GM23338 (cell line): ENCODE measurements around the gene TXNDC2. TPM values are rescaled to one million over a fixed set of nuclear protein-coding genes. Genes with fewer than 3 reads are reported as not detected.

Source experiments
- ATAC-seq: fragments of 200-7000 bp; cut with Tn5 transposase; 3 replicates; pipeline ENCODE4 v1.9.1; 2020
- DNase-seq: peaks from one replicate; pipeline ENCODE4 v3.0.0-alpha.2; 2015; ENCODE audit warnings: low spot score
- H2AFZ ChIP-seq: fragments of 200-600 bp; sonication (generic); 2 replicates; pipeline ENCODE4 v1.8.0; 2016; ENCODE audit warnings: antibody characterized with exemption, mild to moderate bottlenecking, moderate library complexity
- H3F3A ChIP-seq: fragments of 200-600 bp; sonication (generic); replicated peaks from 2 replicates; pipeline ENCODE4 v1.8.0; 2017; ENCODE audit warnings: antibody characterized with exemption, mixed run types, low read depth
- H3K27ac ChIP-seq: fragments of 200-600 bp; sonication (generic); 2 replicates; pipeline ENCODE4 v1.6.1; 2016; ENCODE audit warnings: low read depth
- H3K27me3 ChIP-seq: fragments of 200-600 bp; sonication (generic); 2 replicates; pipeline ENCODE4 v1.8.0; 2016; ENCODE audit warnings: mild to moderate bottlenecking, mixed run types, moderate library complexity; ENCODE audit not compliant: insufficient read depth
- H3K36me3 ChIP-seq: fragments of 200-600 bp; sonication (generic); 2 replicates; pipeline ENCODE4 v1.8.0; 2016; ENCODE audit warnings: mild to moderate bottlenecking; ENCODE audit not compliant: insufficient read depth
- H3K4me1 ChIP-seq: fragments of 200-600 bp; sonication (generic); 2 replicates; pipeline ENCODE4 v1.8.0; 2016; ENCODE audit warnings: mild to moderate bottlenecking, moderate library complexity; ENCODE audit not compliant: insufficient read depth
- H3K4me2 ChIP-seq: fragments of 200-600 bp; sonication (generic); 2 replicates; pipeline ENCODE4 v1.7.1; 2017; ENCODE audit warnings: mixed run types
- H3K4me3 ChIP-seq: fragments of 200-600 bp; sonication (generic); 2 replicates; pipeline ENCODE4 v1.6.1; 2016; ENCODE audit warnings: mixed run types
- H3K79me2 ChIP-seq: fragments of 200-600 bp; sonication (generic); replicated peaks from 2 replicates; pipeline ENCODE4 v1.8.0; 2017; ENCODE audit warnings: mild to moderate bottlenecking; ENCODE audit not compliant: insufficient read depth
- H3K9me2 ChIP-seq: fragments of 200-600 bp; sonication (generic); 2 replicates; pipeline ENCODE4 v1.8.0; 2017; ENCODE audit not compliant: insufficient read depth
- H4K20me1 ChIP-seq: fragments of 200-600 bp; sonication (generic); replicated peaks from 2 replicates; pipeline ENCODE4 v1.8.0; 2017; ENCODE audit warnings: mild to moderate bottlenecking; ENCODE audit not compliant: insufficient read depth
- H3K27ac Mint-ChIP-seq: 2 replicates; pipeline ENCODE4 v1.8.0; 2020; ENCODE audit warnings: inconsistent platforms, mild to moderate bottlenecking, moderate library complexity, mixed read lengths
- H3K27me3 Mint-ChIP-seq: 3 replicates; pipeline ENCODE4 v1.8.0; 2022; ENCODE audit warnings: low read depth, mild to moderate bottlenecking, moderate library complexity, mixed read lengths, inconsistent platforms; ENCODE audit not compliant: insufficient read depth, poor library complexity
- H3K36me3 Mint-ChIP-seq: 3 replicates; pipeline ENCODE4 v1.8.0; 2021; ENCODE audit warnings: low read depth, mild to moderate bottlenecking, inconsistent platforms, moderate library complexity, mixed read lengths
- H3K4me1 Mint-ChIP-seq: 3 replicates; pipeline ENCODE4 v1.8.0; 2020; ENCODE audit warnings: mild to moderate bottlenecking, inconsistent platforms, mixed read lengths
- H3K4me3 Mint-ChIP-seq: 3 replicates; pipeline ENCODE4 v1.8.0; 2021; ENCODE audit warnings: moderate library complexity, mild to moderate bottlenecking, inconsistent platforms, mixed read lengths
- H3K9me3 Mint-ChIP-seq: 3 replicates; pipeline ENCODE4 v1.8.0; 2020; ENCODE audit warnings: moderate library complexity, mild to moderate bottlenecking, inconsistent platforms, mixed read lengths
- CREB1 ChIP-seq: fragments of 250-450 bp; sonication (Bioruptor Pico); IDR thresholded peaks from 2 replicates; pipeline ENCODE4 v1.5.0; 2020; ENCODE audit warnings: low read depth, mild to moderate bottlenecking, moderate library complexity
- CTCF ChIP-seq, 2 experiments: fragments of 200-600 bp in 1 of 2; sonication (generic) in 1 of 2; conservative IDR thresholded peaks; 2 replicates each; pipeline versions ENCODE4 v1.5.1 to v1.6.1; 2016 to 2017; ENCODE audit warnings: antibody characterized with exemption in 2 of 2, low read depth in 2 of 2, mild to moderate bottlenecking in 2 of 2, moderate library complexity in 1 of 2
- ETS1 ChIP-seq: IDR thresholded peaks from 2 replicates; pipeline ENCODE4 v1.6.1; 2016; ENCODE audit warnings: antibody characterized with exemption
- EZH2 ChIP-seq: fragments of 200-600 bp; sonication (generic); IDR thresholded peaks from one replicate; pipeline ENCODE4 v1.8.0; 2017; ENCODE audit warnings: antibody characterized with exemption, mild to moderate bottlenecking, low read depth; ENCODE audit not compliant: unreplicated experiment
- EZH2phosphoT487 ChIP-seq: fragments of 200-600 bp; sonication (generic); IDR thresholded peaks from one replicate; pipeline ENCODE4 v1.8.1; 2018; ENCODE audit warnings: antibody characterized with exemption; ENCODE audit not compliant: unreplicated experiment
- JUNB ChIP-seq: IDR thresholded peaks from one replicate; pipeline ENCODE4 v1.6.1; 2016; ENCODE audit warnings: antibody characterized with exemption; ENCODE audit not compliant: unreplicated experiment
- NANOG ChIP-seq: IDR thresholded peaks from 2 replicates; pipeline ENCODE4 v1.6.1; 2016; ENCODE audit warnings: antibody characterized with exemption, borderline replicate concordance
- POLR2AphosphoS5 ChIP-seq: IDR thresholded peaks from 2 replicates; pipeline ENCODE4 v1.6.1; 2016; ENCODE audit warnings: antibody characterized with exemption, low read depth
- REST ChIP-seq: IDR thresholded peaks from one replicate; pipeline ENCODE4 v1.6.1; 2018; ENCODE audit warnings: antibody characterized with exemption; ENCODE audit not compliant: unreplicated experiment
- STAT1 ChIP-seq: IDR thresholded peaks from one replicate; pipeline ENCODE4 v1.6.1; 2016; ENCODE audit warnings: antibody characterized with exemption; ENCODE audit not compliant: unreplicated experiment
- ZNF114 ChIP-seq: fragments of 250-450 bp; sonication (Bioruptor Pico); IDR thresholded peaks from 2 replicates; pipeline ENCODE4 v1.5.0; 2020; ENCODE audit warnings: mild to moderate bottlenecking, moderate library complexity
- ZNF331 ChIP-seq: fragments of 250-450 bp; sonication (Bioruptor Pico); IDR thresholded peaks from 2 replicates; pipeline ENCODE4 v1.5.0; 2020; ENCODE audit warnings: low read depth, mild to moderate bottlenecking, moderate library complexity
- ZNF462 ChIP-seq: fragments of 250-450 bp; sonication (Bioruptor Pico); IDR thresholded peaks from 2 replicates; pipeline ENCODE4 v1.5.0; 2020; ENCODE audit warnings: mild to moderate bottlenecking, moderate library complexity
- polyA plus RNA-seq: library from polyadenylated mRNA; unstranded; fragments of >200 nt; fragmentation: Nextera tagmentation; extraction: Ambion mirVana; gene quantifications from 2 replicates; pipeline ENCODE4 v1.2.1, GENCODE V29; 2016
- total RNA-seq: library from RNA; depleted of rRNA; stranded (reverse); fragments of >200 nt; shearing (Covaris generic); gene quantifications from 2 replicates; pipeline ENCODE4 v1.2.3, GENCODE V29; 2014

The TXNDC2 gene
- total and polyA plus RNA-seq, 2 experiments from 2014 or later = 0.16 TPM; not detected in 1

GRCh38 chr18:9854801-9855676, 30.7 kb upstream of the TXNDC2 start:
- TF ChIP-seq EZH2phosphoT487 (no peak), ZNF462 (CRISPR knock-in tag) (no peak), ZNF114 (no peak), JUNB (no peak), EZH2 (no peak), ETS1 (no peak), POLR2AphosphoS5 (no peak), CREB1 (CRISPR knock-in tag) (no peak), CTCF (conservative IDR thresholded peaks at IDR 0.05; ENCODE audit: low read depth in 2 of 2) (no peak), STAT1 (no peak), NANOG (no peak), ZNF331 (no peak), REST (no peak)
- DNase-seq = no peak
- H3F3A ChIP-seq = no peaks in the 10 kb centered on the region
- Mint-ChIP-seq H3K4me3 (no peak overlapping the region), H3K4me1 (peaks cover 2% of the 10 kb centered on the region; the same call in 1 of the 3 replicates), H3K36me3 (peaks cover 3% of the 10 kb centered on the region), H3K27ac (no peak overlapping the region), H3K27me3 (peaks cover 5% of the 10 kb centered on the region), H3K9me3 (peaks cover 8% of the 10 kb centered on the region; the same call in 2 of the 3 replicates)
- ATAC-seq = no peak
- H3K36me3 ChIP-seq = no peaks in the 10 kb centered on the region; the same call in 1 of the 2 replicates
- H4K20me1 ChIP-seq = no peaks in the 10 kb centered on the region
- no peaks in the 10 kb centered on the region for H3K9me2 ChIP-seq
- H2AFZ ChIP-seq = no peak overlapping the region
- no peaks in the 10 kb centered on the region for H3K4me1 ChIP-seq
- no peak overlapping the region for H3K4me3 ChIP-seq
- no peak overlapping the region for H3K4me2 ChIP-seq
- H3K79me2 ChIP-seq = no peaks in the 10 kb centered on the region
- H3K27ac ChIP-seq = 0 out of 2 replicates have a peak overlapping the region, but pooled peaks have one; percentile 45
- H3K27me3 ChIP-seq = no peaks in the 10 kb centered on the region
